GM21576 (cell line): ENCODE results near the gene DZIP1L.

Experiments
- ATAC-seq: cut with Tn5 transposase; IDR thresholded peaks from one replicate; pipeline ENCODE4 v1.9.1; 2021; ENCODE audit warnings: mild to moderate bottlenecking, moderate library complexity; ENCODE audit not compliant: unreplicated experiment

DZIP1L gene

DNA sequence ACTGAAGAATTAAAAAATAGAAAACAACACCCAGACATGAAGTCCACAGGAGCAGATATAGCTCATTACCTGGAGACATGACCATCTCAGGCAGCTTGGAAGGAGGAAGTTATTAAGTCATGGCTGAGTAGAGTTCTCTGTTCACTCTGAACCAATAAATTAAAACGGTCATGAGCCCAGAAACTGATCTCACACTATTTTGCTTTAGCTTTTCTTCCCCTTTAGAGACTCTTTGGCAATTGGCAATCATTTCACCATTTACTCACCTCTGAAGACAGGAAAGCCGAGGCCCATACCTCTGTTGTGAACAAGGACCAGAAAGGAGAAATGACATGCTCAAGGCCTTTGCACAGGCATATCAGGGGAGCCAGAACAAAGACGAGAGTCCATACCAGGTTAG lies 78.8 kb downstream of the DZIP1L start:
- ATAC-seq, result peak; percentile 51

DNA sequence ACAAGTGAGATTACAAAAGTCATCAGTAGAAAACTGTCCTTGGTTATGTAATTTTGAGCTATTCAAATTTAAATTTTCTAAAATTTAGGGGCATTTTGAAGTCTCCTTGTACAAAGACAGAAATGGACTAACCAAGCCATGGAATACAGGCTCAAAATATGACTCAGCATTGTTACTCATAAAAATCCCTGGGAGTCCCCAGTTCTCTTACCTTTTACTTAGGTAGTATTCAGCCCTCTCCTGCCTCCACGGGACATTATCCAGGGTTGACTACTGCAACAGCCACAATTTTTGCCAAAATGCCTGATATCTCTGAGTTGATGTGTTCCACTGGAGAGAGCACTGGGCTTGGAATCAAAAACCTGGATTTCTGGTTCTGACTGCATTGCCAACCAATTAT lies 80.5 kb downstream of the DZIP1L start:
- ATAC-seq, result no peak

DNA sequence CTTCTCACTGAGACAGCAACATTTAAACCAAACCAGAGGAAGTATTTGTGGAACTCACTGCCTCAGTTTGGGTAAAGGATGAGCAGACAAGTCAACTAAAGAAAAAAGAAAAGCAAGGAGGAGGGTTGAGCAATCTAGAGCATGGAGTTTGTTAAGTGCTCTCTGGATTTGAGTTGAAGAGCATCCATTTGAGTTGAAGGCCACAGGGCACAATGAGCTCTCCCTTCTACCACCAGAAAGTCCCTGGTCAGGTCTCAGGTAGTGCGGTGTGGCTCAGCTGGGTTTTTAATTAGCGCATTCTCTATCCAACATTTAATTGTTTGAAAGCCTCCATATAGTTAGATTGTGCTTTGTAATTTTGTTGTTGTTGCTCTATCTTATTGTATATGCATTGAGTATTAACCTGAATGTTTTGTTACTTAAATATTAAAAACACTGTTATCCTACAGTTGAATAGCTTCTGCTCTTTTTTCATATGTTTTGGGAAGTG lies 82.2 kb downstream of the DZIP1L start:
- no peak for ATAC-seq

DNA sequence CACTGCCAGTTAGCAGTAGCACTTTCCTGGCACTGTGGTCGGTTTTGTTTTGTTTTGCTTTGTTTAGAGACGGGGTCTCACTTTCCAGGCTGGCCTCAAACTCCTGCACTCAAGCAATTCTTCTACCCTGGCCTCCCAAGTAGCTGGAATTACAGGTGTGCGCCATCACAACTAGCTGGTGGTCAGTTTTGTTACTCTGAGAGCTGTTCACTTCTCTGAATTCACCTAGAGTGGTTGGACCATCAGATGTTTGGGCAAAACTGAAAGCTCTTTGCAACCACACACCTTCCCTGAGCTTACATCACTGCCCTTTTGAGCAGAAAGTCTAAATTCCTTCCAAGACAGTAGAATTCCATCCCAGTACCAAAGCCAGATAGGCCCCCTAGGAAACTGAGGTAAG lies 82.8 kb downstream of the DZIP1L start:
- ATAC-seq, result no peak

DNA sequence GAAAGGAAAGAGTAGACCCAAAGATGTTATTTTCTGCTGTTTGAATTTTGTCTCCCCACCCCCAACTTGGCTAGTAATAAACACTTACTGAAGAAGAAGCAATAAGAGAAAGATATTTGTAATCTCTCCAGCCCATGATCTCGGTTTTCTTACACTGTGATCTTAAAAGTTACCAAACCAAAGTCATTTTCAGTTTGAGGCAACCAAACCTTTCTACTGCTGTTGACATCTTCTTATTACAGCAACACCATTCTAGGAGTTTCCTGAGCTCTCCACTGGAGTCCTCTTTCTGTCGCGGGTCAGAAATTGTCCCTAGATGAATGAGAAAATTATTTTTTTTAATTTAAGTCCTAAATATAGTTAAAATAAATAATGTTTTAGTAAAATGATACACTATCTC lies 83.9 kb downstream of the DZIP1L start:
- ATAC-seq, result no peak

DNA sequence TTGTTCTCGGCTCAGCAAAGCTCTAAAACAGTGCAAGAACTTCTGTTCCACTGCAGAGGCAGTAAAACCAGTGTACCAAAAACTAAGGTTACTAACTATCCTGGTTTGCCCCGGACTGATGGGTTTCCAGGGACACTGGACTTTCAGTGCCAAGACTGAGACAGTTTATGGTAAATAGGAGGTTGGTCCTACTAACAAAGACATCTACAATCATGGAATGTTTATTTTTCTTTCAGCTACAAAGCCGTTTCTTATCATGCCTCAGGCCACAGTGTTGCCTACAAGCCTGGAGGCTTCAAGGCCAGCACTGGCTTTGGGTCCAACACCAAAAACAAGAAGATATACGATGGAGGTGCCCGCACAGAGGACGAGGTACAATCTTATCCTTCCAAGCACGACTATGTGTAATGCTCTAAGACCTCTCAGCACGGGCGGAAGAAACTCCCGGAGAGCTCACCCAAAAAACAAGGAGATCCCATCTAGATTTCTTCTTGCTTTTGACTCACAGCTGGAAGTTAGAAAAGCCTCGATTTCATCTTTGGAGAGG lies 84.6 kb downstream of the DZIP1L start:
- ATAC-seq, result no peak

DNA sequence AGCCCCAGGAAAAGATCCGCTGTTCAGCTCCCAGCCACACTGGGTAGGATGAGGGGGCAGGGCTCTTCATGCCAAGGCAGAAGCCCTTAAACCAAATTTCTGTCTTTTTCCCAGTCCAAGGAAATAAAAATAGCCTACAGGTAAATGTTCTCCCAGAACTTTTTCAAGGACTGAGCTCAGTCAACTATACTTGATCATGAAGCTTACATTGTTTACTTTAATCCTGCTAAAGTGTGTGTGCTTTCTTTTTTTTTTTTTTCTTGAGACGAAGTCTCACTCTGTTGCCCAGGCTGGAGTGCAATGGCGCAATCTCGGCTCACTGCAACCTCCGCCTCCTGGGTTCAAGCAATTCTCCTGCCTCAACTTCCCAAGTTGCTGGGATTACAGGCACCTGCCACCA lies 87.6 kb downstream of the DZIP1L start:
- ATAC-seq, result no peak

DNA sequence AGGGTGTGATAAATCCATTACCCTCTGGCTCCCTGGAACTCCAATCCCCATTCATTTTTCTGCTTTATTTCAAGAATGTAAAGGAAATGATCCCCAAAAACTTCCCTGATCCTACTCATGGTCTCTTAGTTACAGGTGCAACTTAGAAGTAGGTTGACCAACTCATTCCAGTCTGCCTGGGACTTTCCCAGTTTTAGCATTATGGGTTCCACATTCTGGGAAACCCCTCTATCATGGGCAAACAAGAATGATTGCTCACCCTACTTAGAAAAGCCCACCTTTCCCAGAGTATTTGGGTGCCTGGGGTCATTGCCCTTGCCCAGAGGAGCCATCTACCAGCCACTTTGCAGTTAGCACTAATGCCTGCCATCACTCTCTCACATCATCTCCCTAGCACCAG lies 89.9 kb downstream of the DZIP1L start:
- no peak for ATAC-seq

DNA sequence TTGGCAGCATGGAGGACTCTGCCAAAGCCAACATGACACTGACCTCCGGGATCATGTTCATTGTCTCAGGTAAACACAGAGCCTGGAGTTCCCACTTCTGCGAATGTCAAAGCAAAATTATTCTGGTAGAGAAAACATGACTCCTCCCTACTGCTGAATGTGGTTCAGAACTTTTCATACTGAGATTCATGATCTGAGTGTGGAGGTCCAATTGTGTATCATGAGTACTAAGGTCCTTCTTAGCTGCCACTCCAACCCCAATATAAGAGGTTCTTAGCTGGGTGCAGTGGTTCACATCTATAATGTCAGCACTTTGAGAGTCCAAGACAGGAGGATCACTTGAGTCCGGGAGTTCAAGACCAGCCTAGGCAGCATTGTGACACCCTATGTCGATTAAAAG lies 91.7 kb downstream of the DZIP1L start:
- no peak for ATAC-seq

DNA sequence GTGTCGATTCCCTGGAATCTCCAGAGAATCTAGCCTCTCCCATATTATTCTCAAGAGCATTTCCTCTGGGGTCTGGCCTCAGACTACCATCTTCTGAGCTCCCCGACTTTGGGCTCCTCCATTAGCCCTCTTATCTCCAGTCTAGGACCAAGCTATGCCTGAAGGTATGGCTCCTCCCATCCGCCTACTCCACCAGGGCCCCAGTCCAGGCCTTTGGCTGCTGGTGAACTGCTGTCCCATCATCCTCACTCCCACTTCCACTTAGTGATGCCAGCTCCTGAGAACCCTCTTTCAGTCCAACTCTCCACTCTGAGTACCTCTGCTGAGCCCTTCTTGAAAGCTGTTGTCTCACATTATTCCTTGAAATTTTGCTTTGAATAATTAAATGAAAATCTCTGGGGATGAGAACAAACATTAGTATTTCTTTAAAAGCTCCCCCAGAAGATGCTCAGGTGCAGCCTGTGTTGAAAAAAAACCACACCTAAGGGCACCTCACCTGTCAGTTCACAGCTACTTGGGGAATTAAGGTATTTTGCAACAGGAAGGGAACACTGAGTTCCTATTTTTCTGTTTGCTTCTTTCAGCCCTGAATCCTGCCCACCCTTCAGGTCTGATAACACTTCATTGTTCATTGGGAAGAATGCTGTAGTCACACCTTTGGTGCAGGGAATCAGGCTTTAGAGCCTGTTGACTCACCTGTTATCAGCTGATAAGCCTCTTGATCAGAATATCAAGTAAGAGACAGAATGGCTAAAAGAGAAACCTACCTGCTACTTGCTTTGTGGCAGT lies 95.9 kb downstream of the DZIP1L start:
- ATAC-seq, result no peak

DNA sequence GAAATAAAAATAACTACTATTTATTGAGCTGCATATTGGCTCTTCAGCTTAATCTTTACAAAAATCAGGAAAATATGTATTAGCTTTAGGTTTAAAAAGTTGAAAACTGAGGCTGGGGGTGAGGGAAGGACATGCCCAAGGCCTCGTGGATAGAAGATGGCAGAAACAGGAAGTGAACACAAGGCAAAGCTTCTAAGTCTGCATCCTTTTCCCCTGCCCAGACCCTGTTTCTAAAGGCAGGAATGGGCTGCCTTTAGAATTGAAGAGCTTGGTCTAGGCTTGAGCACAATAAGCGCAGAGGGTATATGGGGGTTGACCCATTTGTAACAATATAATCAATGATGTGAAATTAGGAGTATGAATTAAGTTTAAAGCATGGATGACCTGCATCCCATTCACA lies 99.3 kb downstream of the DZIP1L start:
- no peak for ATAC-seq

DNA sequence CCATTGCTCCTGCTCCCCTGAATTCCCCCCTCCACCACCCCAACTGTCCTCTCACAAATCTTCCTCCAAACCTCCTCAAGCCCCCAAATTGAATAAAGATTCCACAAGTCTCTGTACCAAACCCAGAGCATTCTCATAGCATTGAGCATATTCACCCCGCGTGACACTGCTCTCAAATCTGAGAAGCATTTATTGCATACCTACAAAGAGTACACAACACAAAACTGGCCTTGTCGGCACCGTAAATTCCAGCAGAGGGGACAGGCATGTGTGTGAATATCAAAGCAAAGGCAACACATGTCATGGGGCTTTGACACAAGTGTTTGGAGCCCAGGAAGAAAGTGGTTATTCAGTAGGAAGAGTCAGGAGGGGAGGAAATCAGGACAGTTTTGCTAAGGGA lies 102.9 kb downstream of the DZIP1L start:
- no peak for ATAC-seq
